Measurements from ENCODE around the gene THAP3.

DNA sequence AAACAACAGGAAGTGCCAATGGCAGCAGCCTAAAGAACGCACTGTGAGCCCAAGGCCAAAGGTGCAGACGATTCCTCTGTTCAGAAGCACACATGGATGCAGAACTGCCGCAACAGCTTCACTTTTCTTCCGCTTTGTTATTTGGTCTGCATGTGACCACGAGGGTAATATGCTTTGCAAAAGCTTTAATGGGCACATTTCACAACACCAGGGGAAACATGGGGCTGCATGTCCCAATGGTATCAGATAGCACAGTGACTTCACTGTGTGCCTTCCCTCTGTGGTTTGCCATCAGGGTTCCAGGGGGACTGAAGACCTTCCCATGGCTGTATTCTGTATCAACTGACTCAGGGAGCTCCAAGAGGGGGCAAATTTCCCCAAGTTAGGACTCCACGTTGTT, 28.3 kb downstream of the THAP3 start:
- TF ChIP-seq, protein P1, sequence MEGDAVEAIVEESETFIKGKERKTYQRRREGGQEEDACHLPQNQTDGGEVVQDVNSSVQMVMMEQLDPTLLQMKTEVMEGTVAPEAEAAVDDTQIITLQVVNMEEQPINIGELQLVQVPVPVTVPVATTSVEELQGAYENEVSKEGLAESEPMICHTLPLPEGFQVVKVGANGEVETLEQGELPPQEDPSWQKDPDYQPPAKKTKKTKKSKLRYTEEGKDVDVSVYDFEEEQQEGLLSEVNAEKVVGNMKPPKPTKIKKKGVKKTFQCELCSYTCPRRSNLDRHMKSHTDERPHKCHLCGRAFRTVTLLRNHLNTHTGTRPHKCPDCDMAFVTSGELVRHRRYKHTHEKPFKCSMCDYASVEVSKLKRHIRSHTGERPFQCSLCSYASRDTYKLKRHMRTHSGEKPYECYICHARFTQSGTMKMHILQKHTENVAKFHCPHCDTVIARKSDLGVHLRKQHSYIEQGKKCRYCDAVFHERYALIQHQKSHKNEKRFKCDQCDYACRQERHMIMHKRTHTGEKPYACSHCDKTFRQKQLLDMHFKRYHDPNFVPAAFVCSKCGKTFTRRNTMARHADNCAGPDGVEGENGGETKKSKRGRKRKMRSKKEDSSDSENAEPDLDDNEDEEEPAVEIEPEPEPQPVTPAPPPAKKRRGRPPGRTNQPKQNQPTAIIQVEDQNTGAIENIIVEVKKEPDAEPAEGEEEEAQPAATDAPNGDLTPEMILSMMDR (IDR thresholded peaks at IDR 0.05; ENCODE audit: borderline replicate concordance, extremely low read depth, low read length, poor library complexity, severe bottlenecking): no peak
- no peak for TF ChIP-seq EZH2 (IDR thresholded peaks at IDR 0.05; ENCODE audit: borderline replicate concordance, low read depth, low read length, severe bottlenecking)

Measured in DND-41 (cell line).